Measurements from ENCODE around the gene CD82.

Gene CD82

DNA sequence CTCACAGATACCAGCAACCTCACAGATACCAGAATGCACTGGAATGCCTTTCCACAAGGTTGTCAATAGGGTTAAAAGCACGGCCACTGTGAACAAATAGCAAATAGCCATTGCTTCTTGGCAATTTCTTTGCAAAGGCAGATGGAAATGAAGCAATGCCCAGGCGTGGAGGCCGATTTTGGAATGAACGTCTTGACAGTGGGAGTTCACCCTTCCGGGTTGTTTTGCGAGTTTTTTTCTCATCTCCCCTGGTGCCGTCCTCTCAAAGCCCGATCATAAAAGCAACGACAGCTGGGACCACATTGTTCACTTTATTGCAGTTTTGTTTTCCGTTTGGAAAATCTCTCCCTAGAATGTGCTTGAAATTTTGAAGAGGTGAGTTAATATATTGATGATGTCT lies 38.0 kb upstream of the CD82 start:
- no peak overlapping the region for H3K27ac ChIP-seq

DNA sequence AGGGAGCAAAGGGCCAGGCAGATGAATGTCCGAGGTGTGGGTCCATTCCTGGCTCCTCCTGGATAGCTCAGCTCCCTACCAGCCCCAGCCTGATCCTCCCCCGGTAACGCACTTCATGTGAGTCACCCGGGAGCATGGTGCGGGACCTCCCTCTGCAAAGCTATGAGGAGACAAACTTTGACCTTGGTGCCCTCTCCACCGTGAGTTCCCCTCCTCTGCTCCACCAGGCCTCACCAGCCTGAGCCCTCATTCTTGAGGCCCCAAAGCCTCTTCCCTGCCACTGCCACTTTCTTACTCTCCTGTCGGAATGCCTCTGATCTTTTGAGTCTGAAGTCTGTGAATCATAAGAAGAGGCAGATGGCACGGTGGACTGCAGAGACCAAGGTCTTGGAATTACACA lies 37.4 kb upstream of the CD82 start:
- H3K36me3 ChIP-seq = no peaks in the 10 kb centered on the region
- no peak overlapping the region for H3K4me3 ChIP-seq (ENCODE audit: low read depth, low read length)
- no peaks in the 10 kb centered on the region for H3K27me3 ChIP-seq (ENCODE audit: insufficient read depth, low read depth, severe bottlenecking)
- TF ChIP-seq, protein P1, sequence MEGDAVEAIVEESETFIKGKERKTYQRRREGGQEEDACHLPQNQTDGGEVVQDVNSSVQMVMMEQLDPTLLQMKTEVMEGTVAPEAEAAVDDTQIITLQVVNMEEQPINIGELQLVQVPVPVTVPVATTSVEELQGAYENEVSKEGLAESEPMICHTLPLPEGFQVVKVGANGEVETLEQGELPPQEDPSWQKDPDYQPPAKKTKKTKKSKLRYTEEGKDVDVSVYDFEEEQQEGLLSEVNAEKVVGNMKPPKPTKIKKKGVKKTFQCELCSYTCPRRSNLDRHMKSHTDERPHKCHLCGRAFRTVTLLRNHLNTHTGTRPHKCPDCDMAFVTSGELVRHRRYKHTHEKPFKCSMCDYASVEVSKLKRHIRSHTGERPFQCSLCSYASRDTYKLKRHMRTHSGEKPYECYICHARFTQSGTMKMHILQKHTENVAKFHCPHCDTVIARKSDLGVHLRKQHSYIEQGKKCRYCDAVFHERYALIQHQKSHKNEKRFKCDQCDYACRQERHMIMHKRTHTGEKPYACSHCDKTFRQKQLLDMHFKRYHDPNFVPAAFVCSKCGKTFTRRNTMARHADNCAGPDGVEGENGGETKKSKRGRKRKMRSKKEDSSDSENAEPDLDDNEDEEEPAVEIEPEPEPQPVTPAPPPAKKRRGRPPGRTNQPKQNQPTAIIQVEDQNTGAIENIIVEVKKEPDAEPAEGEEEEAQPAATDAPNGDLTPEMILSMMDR (IDR thresholded peaks at IDR 0.05; ENCODE audit: low read depth, low read length) = no peak
- H3K9me3 ChIP-seq (ENCODE audit: severe bottlenecking) = no peaks in the 10 kb centered on the region
- DNase-seq = no peak
- no peak overlapping the region for H3K27ac ChIP-seq

More for the DNA sequence above, 38.0 kb upstream of the CD82 start:
- Histone ChIP-seq H3K4me3 (ENCODE audit: low read depth, low read length) (no peak overlapping the region), H3K9me3 (ENCODE audit: severe bottlenecking) (no peaks in the 10 kb centered on the region), H3K27me3 (ENCODE audit: insufficient read depth, low read depth, severe bottlenecking) (no peaks in the 10 kb centered on the region), H3K36me3 (no peaks in the 10 kb centered on the region)
- TF ChIP-seq, protein P1 (IDR thresholded peaks at IDR 0.05; ENCODE audit: low read depth, low read length) = no peak
- no peak for DNase-seq

DNA sequence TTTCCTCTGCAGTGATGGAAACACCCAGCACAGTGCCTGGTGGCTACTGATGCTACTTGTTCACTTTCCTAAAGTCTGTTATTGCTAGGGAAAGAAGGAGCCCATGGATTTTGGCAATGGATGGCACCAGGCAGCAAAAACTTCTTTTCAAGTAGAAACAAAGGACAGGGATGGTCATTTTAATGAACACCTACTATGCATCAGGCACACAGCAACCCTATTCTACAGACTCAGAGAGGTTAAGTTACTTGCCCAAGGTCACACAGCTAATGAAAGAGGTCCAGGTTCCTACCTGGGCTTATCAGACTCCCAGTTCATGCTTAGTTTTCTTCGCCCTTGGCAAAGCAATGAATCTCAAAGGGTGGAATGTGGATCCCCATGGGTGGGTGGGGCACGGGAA lies 36.9 kb upstream of the CD82 start:
- H3K27ac ChIP-seq = no peak overlapping the region

DNA sequence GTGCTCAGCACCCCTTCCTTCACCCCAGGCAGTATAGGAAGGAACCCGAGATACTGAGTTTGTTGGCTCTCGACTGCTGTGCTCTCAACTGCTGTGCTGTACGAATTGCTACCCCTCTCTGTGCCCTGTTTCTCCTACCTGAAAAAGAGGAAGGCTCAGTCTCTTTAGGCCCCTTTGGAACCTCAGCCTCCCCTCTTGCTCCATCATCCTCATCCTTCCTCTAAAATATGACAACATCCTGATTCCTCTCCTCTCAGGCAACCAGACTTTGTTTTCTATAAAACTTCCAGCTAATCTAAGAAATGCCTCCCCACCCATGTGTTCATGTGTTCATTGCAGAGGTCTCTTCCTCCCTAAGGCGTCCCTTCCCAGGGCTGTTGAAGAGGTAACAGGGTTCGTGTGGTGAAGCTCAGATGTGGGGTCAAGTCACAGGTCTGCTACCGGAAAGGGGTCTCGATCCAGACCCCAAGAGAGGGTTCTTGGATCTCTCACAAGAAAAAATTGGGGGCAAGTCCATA lies 35.5 kb upstream of the CD82 start:
- Histone ChIP-seq H3K4me3 (ENCODE audit: low read depth, low read length) (no peak overlapping the region), H3K27me3 (ENCODE audit: insufficient read depth, low read depth, severe bottlenecking) (no peaks in the 10 kb centered on the region), H3K27ac (no peak overlapping the region), H3K9me3 (ENCODE audit: severe bottlenecking) (no peaks in the 10 kb centered on the region), H3K36me3 (no peaks in the 10 kb centered on the region)
- TF ChIP-seq, protein P1 (IDR thresholded peaks at IDR 0.05; ENCODE audit: low read depth, low read length) = no peak
- DNase-seq = no peak

More for the DNA sequence above, 36.9 kb upstream of the CD82 start:
- no peak for DNase-seq
- H3K27me3 ChIP-seq (ENCODE audit: insufficient read depth, low read depth, severe bottlenecking) = no peaks in the 10 kb centered on the region
- H3K9me3 ChIP-seq (ENCODE audit: severe bottlenecking) = no peaks in the 10 kb centered on the region
- H3K4me3 ChIP-seq (ENCODE audit: low read depth, low read length) = no peak overlapping the region
- H3K36me3 ChIP-seq = no peaks in the 10 kb centered on the region
- TF ChIP-seq, protein P1 (IDR thresholded peaks at IDR 0.05; ENCODE audit: low read depth, low read length) = no peak

DNA sequence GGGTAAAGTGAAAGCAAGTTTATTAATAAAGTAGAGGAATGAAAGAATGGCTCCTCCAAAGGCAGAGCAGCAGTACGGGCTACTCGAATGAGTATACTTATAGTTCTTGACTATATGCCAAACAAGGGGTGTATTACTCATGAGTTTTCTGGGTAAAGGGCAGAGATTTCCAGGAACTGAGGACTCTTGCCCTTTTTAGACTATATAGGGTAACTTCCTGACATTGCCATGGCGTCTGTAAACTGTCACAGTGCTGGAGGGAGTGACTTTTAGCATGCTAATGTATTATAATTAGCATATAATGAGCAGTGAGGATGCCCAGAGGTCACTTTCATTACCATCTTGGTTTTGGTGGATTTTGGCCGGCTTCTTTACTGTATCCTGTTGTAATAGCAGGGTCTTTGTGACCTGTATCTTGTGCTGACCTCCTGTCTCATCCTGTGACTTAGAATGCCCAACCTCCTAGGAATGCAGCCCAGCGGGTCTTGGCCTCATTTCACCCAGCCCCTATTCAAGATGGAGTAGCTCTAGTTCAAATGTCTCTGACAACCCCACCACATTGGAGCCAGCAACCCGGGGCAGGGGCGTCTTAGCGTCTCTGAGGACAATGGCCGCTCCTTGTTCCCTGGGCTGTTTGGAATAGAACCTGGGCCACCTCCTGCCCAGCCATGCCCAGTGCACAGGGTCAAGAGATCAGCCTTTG lies 34.9 kb upstream of the CD82 start:
- Histone ChIP-seq H3K27me3 (ENCODE audit: insufficient read depth, low read depth, severe bottlenecking) (no peaks in the 10 kb centered on the region), H3K27ac (no peak overlapping the region), H3K36me3 (no peaks in the 10 kb centered on the region), H3K4me3 (ENCODE audit: low read depth, low read length) (no peak overlapping the region), H3K9me3 (ENCODE audit: severe bottlenecking) (no peaks in the 10 kb centered on the region)
- TF ChIP-seq, protein P1 (IDR thresholded peaks at IDR 0.05; ENCODE audit: low read depth, low read length) = no peak
- no peak for DNase-seq

DNA sequence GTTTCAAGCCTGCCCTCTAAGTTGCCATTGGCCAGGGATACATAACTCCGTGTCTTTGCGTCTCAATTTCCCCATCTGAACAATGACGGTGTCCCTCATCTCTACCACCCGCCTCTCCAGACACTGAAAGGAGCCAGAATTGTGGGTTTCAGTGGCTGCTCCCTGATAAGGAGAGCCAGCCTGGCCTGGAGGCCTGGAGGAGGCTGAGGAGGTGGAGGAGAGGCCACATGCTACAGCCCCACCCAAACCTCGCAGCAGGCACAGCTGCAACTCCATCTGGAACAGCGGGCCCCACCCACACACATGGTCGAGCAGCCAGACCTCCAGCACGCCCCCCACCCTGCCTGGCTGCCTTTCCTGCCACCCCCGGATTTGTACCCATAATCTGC lies 34.4 kb upstream of the CD82 start:
- no peak overlapping the region for H3K27ac ChIP-seq
- H3K9me3 ChIP-seq (ENCODE audit: severe bottlenecking) = no peaks in the 10 kb centered on the region
- no peak for DNase-seq
- no peak overlapping the region for H3K4me3 ChIP-seq (ENCODE audit: low read depth, low read length)
- H3K36me3 ChIP-seq = no peaks in the 10 kb centered on the region
- TF ChIP-seq, protein P1 (IDR thresholded peaks at IDR 0.05; ENCODE audit: low read depth, low read length) = no peak
- H3K27me3 ChIP-seq (ENCODE audit: insufficient read depth, low read depth, severe bottlenecking) = no peaks in the 10 kb centered on the region
